CD14-positive monocyte (primary cell): ENCODE data around the gene ATP5F1D. TPM values are rescaled to one million over a fixed set of nuclear protein-coding genes. Genes with fewer than 3 reads are reported as not detected.

Experiments used
- DNase-seq, 3 donors: peaks; one replicate each; pipeline ENCODE4 v3.0.0-alpha.2; 2011 to 2022
- H2AFZ ChIP-seq: 2 replicates; pipeline ENCODE4 v1.6.0; 2012; ENCODE audit warnings: mild to moderate bottlenecking, low read depth, low read length, inconsistent platforms; ENCODE audit not compliant: insufficient read depth, poor library complexity, severe bottlenecking
- H3K27ac ChIP-seq, 2 donors: 1 replicate in 1 of 2; 2 replicates in 1 of 2; pipeline ENCODE4 v1.5.1; 2012 to 2013; ENCODE audit warnings: low read length in 2 of 2, control low read depth in 1 of 2, inconsistent platforms in 1 of 2, low read depth in 1 of 2, mild to moderate bottlenecking in 1 of 2
- H3K27me3 ChIP-seq, 2 donors: one replicate each; pipeline versions ENCODE4 v1.6.0 to v1.6.1; 2011 to 2013; ENCODE audit warnings: low read length in 2 of 2; ENCODE audit not compliant: control insufficient read depth in 2 of 2, insufficient read depth in 2 of 2
- H3K36me3 ChIP-seq, 2 donors: replicated peaks in 1 of 2; 1 replicate in 1 of 2; 2 replicates in 1 of 2; pipeline versions ENCODE4 v1.5.1 to v1.6.1; 2012 to 2013; ENCODE audit warnings: low read length in 2 of 2, control low read depth in 1 of 2, inconsistent platforms in 1 of 2, mild to moderate bottlenecking in 1 of 2; ENCODE audit not compliant: insufficient read depth in 2 of 2, control insufficient read depth in 1 of 2
- H3K4me1 ChIP-seq, 2 donors: 1 replicate in 1 of 2; 2 replicates in 1 of 2; pipeline versions ENCODE4 v1.5.1 to v1.6.1; 2012 to 2013; ENCODE audit warnings: low read length in 2 of 2, control low read depth in 1 of 2, inconsistent platforms in 1 of 2, mild to moderate bottlenecking in 1 of 2, moderate library complexity in 1 of 2; ENCODE audit not compliant: insufficient read depth in 2 of 2, control insufficient read depth in 1 of 2
- H3K4me2 ChIP-seq: replicated peaks from 2 replicates; pipeline ENCODE3; 2012; ENCODE audit warnings: low read length, moderate library complexity, mild to moderate bottlenecking; ENCODE audit not compliant: poor library complexity, severe bottlenecking; ENCODE audit errors: extremely low read depth
- H3K4me3 ChIP-seq, 3 experiments: fragments of 200-600 bp in 1 of 3; sonication (generic) in 1 of 3; replicated peaks in 1 of 3; 1 replicate in 2 of 3; 2 replicates in 1 of 3; pipeline ENCODE4 v1.5.1; 2011 to 2013; ENCODE audit warnings: low read length in 3 of 3, mild to moderate bottlenecking in 3 of 3, control low read depth in 2 of 3, low read depth in 2 of 3, inconsistent platforms in 1 of 3, moderate library complexity in 1 of 3
- H3K79me2 ChIP-seq: 2 replicates; pipeline ENCODE4 v1.6.0; 2012; ENCODE audit warnings: mild to moderate bottlenecking, control low read depth, inconsistent platforms, low read length, moderate library complexity; ENCODE audit not compliant: insufficient read depth
- H3K9ac ChIP-seq: 2 replicates; pipeline ENCODE4 v1.6.0; 2017; ENCODE audit warnings: low read length, mild to moderate bottlenecking; ENCODE audit not compliant: insufficient read depth, poor library complexity, severe bottlenecking
- H3K9me3 ChIP-seq, 2 donors: replicated peaks in 1 of 2; 1 replicate in 1 of 2; 2 replicates in 1 of 2; pipeline versions ENCODE4 v1.5.1 to v1.6.1; 2012 to 2013; ENCODE audit warnings: low read length in 2 of 2, control low read depth in 1 of 2; ENCODE audit not compliant: control insufficient read depth in 1 of 2, insufficient read depth in 1 of 2
- H4K20me1 ChIP-seq: 2 replicates; pipeline ENCODE4 v1.6.0; 2012; ENCODE audit warnings: mild to moderate bottlenecking, low read length, control low read depth, moderate library complexity; ENCODE audit not compliant: insufficient read depth
- H3K27ac Mint-ChIP-seq, 7 donors: one replicate each; pipeline ENCODE4 v1.8.0; 2020; ENCODE audit warnings: mild to moderate bottlenecking in 7 of 7, mixed read lengths in 7 of 7, moderate library complexity in 6 of 7, inconsistent platforms in 2 of 7
- H3K27me3 Mint-ChIP-seq, 3 donors: one replicate each; pipeline ENCODE4 v1.8.0; 2021 to 2022; ENCODE audit warnings: low read depth in 3 of 3, mild to moderate bottlenecking in 3 of 3, mixed read lengths in 3 of 3, moderate library complexity in 3 of 3, inconsistent platforms in 1 of 3
- H3K36me3 Mint-ChIP-seq, 2 donors: one replicate each; pipeline ENCODE4 v1.8.0; 2020; ENCODE audit warnings: mixed read lengths in 2 of 2, inconsistent platforms in 1 of 2, mild to moderate bottlenecking in 1 of 2
- H3K4me1 Mint-ChIP-seq: one replicate; pipeline ENCODE4 v1.8.0; 2020; ENCODE audit warnings: mild to moderate bottlenecking, mixed read lengths
- H3K4me3 Mint-ChIP-seq, 2 donors: one replicate each; pipeline ENCODE4 v1.8.0; 2020; ENCODE audit warnings: mild to moderate bottlenecking in 2 of 2, mixed read lengths in 2 of 2, moderate library complexity in 1 of 2
- H3K9me3 Mint-ChIP-seq, 7 donors: one replicate each; pipeline ENCODE4 v1.8.0; 2020 to 2022; ENCODE audit warnings: mixed read lengths in 7 of 7, mild to moderate bottlenecking in 6 of 7, moderate library complexity in 6 of 7, inconsistent platforms in 2 of 7
- CTCF ChIP-seq: fragments of 200-600 bp; IDR thresholded peaks from one replicate; pipeline ENCODE4 v1.8.0; 2022; ENCODE audit warnings: antibody characterized with exemption, mild to moderate bottlenecking
- WGBS: methylation state at CpG from one replicate; pipeline ENCODE4 v1.1.5; 2013; ENCODE audit warnings: missing lambda C conversion rate; ENCODE audit not compliant: insufficient coverage; 5-methylcytosine and 5-hydroxymethylcytosine counted together
- intact Hi-C, 2 donors: fragments of 100-400 bp; cut with micrococcal nuclease; formaldehyde crosslinking; loops; one replicate each; pipeline versions ENCODE4 v1.15.0 to v1.15.1; 2023
- polyA plus RNA-seq, 3 donors: library from polyadenylated mRNA; depleted of rRNA in 1 of 3; unstranded in 2 of 3; stranded (reverse) in 1 of 3; fragments of 300-500 nt in 2 of 3; fragments of >200 nt in 1 of 3; fragmentation: Illumina TruSeq in 2 of 3; gene quantifications; 1 replicate in 2 of 3; 2 replicates in 1 of 3; pipeline ENCODE4 v1.2.3, GENCODE V29; 2012 to 2021

The ATP5F1D gene
- polyA plus RNA-seq, 3 donors, result 122 to 160 (median 143) TPM

GRCh38 chr19:1238369-1239303, 2.9 kb upstream of the ATP5F1D start:
- no peak overlapping the region for H3K9ac ChIP-seq
- peaks cover 17% of the 10 kb centered on the region for H3K79me2 ChIP-seq
- no peaks in the 10 kb centered on the region for H3K9me3 ChIP-seq
- Mint-ChIP-seq H3K27ac (peak overlapping the region in 5 of 7 donors; percentile 3 to 75 (median 56)), H3K4me1 (peaks cover 40% of the 10 kb centered on the region), H3K36me3 (peaks cover 3 to 11% of the 10 kb centered on the region in 2 donors), H3K9me3 (peaks cover 0 to 12% (median 2%) of the 10 kb centered on the region in 7 donors), H3K27me3 (peaks cover 30 to 56% (median 38%) of the 10 kb centered on the region in 3 donors), H3K4me3 (peak overlapping the region; percentile 73 to 89)
- H3K36me3 ChIP-seq, result no peaks in the 10 kb centered on the region
- no peak for DNase-seq
- 60% methylated on average over 31 of the region's 34 CpGs for WGBS
- H3K4me3 ChIP-seq, result peak overlapping the region in 1 of 3 experiments; percentile 46
- TF ChIP-seq CTCF, result no peak
- no peak overlapping the region for H3K27ac ChIP-seq
- H3K4me2 ChIP-seq, result peak overlapping the region; percentile 53
- intact Hi-C loops, result loop anchor here in 1 of 2 donors (5.0 kb wide), 1 partner anchor 36 kb away; no protein-coding TSS in a partner anchor
- H2AFZ ChIP-seq, result no peak overlapping the region
- H3K27me3 ChIP-seq, result peaks cover 11 to 43% of the 10 kb centered on the region in 2 donors
- H4K20me1 ChIP-seq, result peaks cover 24% of the 10 kb centered on the region
- peaks cover 41 to 57% of the 10 kb centered on the region in 2 donors for H3K4me1 ChIP-seq

- no peak overlapping the region for H2AFZ ChIP-seq
- peaks cover 11 to 43% of the 10 kb centered on the region in 2 donors for H3K27me3 ChIP-seq
Measured at GRCh38 chr19:1239420-1239795, 2.1 kb upstream of the ATP5F1D start.

More at GRCh38 chr19:1239420-1239795, 2.1 kb upstream of the ATP5F1D start:
- Histone ChIP-seq H3K4me3 (no peak overlapping the region), H3K4me1 (peaks cover 49 to 65% of the 10 kb centered on the region in 2 donors), H3K9ac (no peak overlapping the region), H3K9me3 (no peaks in the 10 kb centered on the region), H3K27ac (no peak overlapping the region), H3K36me3 (no peaks in the 10 kb centered on the region), H3K4me2 (peak overlapping the region; percentile 95), H4K20me1 (peaks cover 31% of the 10 kb centered on the region), H3K79me2 (peaks cover 24% of the 10 kb centered on the region)
- no peak for TF ChIP-seq CTCF
- no peak for DNase-seq
- intact Hi-C loops, result loop anchor here in 1 of 2 donors (5.0 kb wide), 1 partner anchor 37 kb away; no protein-coding TSS in a partner anchor
- H3K27ac Mint-ChIP-seq, result peak overlapping the region in 4 of 7 donors; percentile 48 to 78 (median 62)
- H3K36me3 Mint-ChIP-seq, result peaks cover 3 to 11% of the 10 kb centered on the region in 2 donors
- peak overlapping the region in 1 of 2 donors; percentile 89 for H3K4me3 Mint-ChIP-seq
- 77% methylated on average over 9 of the region's 11 CpGs for WGBS
- H3K27me3 Mint-ChIP-seq, result peaks cover 28 to 51% (median 38%) of the 10 kb centered on the region in 3 donors
- H3K9me3 Mint-ChIP-seq, result peaks cover 0 to 12% (median 2%) of the 10 kb centered on the region in 7 donors
- peaks cover 40% of the 10 kb centered on the region for H3K4me1 Mint-ChIP-seq
